Osteoblast (primary cell): Measurements from ENCODE around the gene CCR6. TPM values are rescaled to one million over a fixed set of nuclear protein-coding genes. Genes with fewer than 3 reads are reported as not detected.

Experiments used
- DNase-seq: peaks from one replicate; pipeline ENCODE4 v3.0.0; 2011; ENCODE audit warnings: low spot score, mixed read lengths; ENCODE audit not compliant: insufficient read length; ENCODE audit errors: missing footprints
- H2AFZ ChIP-seq: 2 replicates; pipeline ENCODE4 v1.6.0; 2011; ENCODE audit warnings: mild to moderate bottlenecking, low read length
- H3K27ac ChIP-seq: 2 replicates; pipeline ENCODE4 v1.5.1; 2011; ENCODE audit warnings: mild to moderate bottlenecking, low read depth, low read length, moderate library complexity
- H3K27me3 ChIP-seq: 2 replicates; pipeline ENCODE4 v1.6.0; 2012; ENCODE audit warnings: mild to moderate bottlenecking, control low read depth, inconsistent platforms, low read length, moderate library complexity; ENCODE audit not compliant: insufficient read depth
- H3K36me3 ChIP-seq: 2 replicates; pipeline ENCODE4 v1.5.1; 2011; ENCODE audit warnings: mild to moderate bottlenecking, low read length, control low read depth, moderate library complexity; ENCODE audit not compliant: insufficient read depth
- H3K4me1 ChIP-seq: 2 replicates; pipeline ENCODE4 v1.5.1; 2011; ENCODE audit warnings: mild to moderate bottlenecking, low read length, control low read depth, moderate library complexity; ENCODE audit not compliant: insufficient read depth
- H3K4me2 ChIP-seq: 2 replicates; pipeline ENCODE4 v1.6.0; 2011; ENCODE audit warnings: mild to moderate bottlenecking, low read length; ENCODE audit not compliant: insufficient read depth
- H3K4me3 ChIP-seq: fragments of 200-600 bp; sonication (generic); 3 replicates; pipeline ENCODE4 v1.5.1; 2012; ENCODE audit warnings: mild to moderate bottlenecking, low read length, inconsistent platforms; ENCODE audit not compliant: insufficient read depth
- H3K79me2 ChIP-seq: 2 replicates; pipeline ENCODE4 v1.6.0; 2012; ENCODE audit warnings: mild to moderate bottlenecking, low read length, control low read depth, inconsistent platforms; ENCODE audit not compliant: insufficient read depth
- H3K9me3 ChIP-seq: 2 replicates; pipeline ENCODE4 v1.5.1; 2011; ENCODE audit warnings: low read depth, low read length, control low read depth
- H4K20me1 ChIP-seq: 2 replicates; pipeline ENCODE4 v1.6.0; 2012; ENCODE audit warnings: mild to moderate bottlenecking, low read length, control low read depth; ENCODE audit not compliant: insufficient read depth
- CTCF ChIP-seq: IDR thresholded peaks from 2 replicates; pipeline ENCODE4 v1.5.1; 2011; ENCODE audit warnings: mild to moderate bottlenecking, low read depth, low read length, moderate library complexity; ENCODE audit errors: extremely low read depth
- total RNA-seq: library from RNA; depleted of rRNA; stranded (reverse); fragments of >200 nt; gene quantifications from 2 replicates; pipeline ENCODE4 v1.2.3, GENCODE V29; 2012

The CCR6 gene
- total RNA-seq, 1 donor, result not detected

GRCh38 chr6:167143041-167143440, 20.1 kb downstream of the CCR6 start:
- no peaks in the 10 kb centered on the region for H4K20me1 ChIP-seq
- H3K36me3 ChIP-seq, result no peaks in the 10 kb centered on the region
- TF ChIP-seq CTCF, result no peak
- no peak overlapping the region for H3K4me2 ChIP-seq
- H3K27me3 ChIP-seq, result no peaks in the 10 kb centered on the region
- no peak for DNase-seq
- H3K4me3 ChIP-seq, result no peak overlapping the region
- H3K9me3 ChIP-seq, result no peaks in the 10 kb centered on the region
- H2AFZ ChIP-seq, result no peak overlapping the region
- H3K27ac ChIP-seq, result no peak overlapping the region
- H3K79me2 ChIP-seq, result no peaks in the 10 kb centered on the region
- no peaks in the 10 kb centered on the region for H3K4me1 ChIP-seq

- Histone ChIP-seq H3K36me3 (no peaks in the 10 kb centered on the region), H3K9me3 (no peaks in the 10 kb centered on the region), H2AFZ (no peak overlapping the region), H4K20me1 (no peaks in the 10 kb centered on the region), H3K79me2 (no peaks in the 10 kb centered on the region), H3K4me1 (no peaks in the 10 kb centered on the region), H3K4me3 (no peak overlapping the region), H3K27me3 (no peaks in the 10 kb centered on the region), H3K4me2 (no peak overlapping the region), H3K27ac (no peak overlapping the region)
- TF ChIP-seq CTCF, result no peak
- DNase-seq, result no peak
Observed at GRCh38 chr6:167145461-167145860, 22.6 kb downstream of the CCR6 start.

DNA sequence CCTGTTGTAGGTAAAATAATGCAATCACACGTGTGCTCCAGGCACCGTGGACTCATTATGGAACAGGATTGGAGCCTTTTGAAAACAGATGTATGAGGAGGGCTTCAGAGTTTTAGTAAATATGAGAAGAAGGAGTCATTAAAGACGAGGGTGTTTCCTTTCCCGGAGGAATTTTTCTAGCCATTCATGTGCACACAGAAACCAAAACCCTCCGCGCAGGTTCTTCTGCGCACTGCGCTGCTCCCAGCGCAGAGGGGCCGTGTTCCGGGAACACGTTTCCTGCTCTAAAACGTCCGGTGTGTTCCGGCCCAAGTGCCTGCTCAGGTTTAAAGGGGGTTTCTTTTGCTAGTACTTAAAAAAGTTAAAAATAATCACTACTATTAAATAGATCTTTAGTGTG, 23.2 kb downstream of the CCR6 start:
- no peaks in the 10 kb centered on the region for H4K20me1 ChIP-seq
- no peaks in the 10 kb centered on the region for H3K9me3 ChIP-seq
- H3K79me2 ChIP-seq, result no peaks in the 10 kb centered on the region
- H3K27me3 ChIP-seq, result no peaks in the 10 kb centered on the region
- no peak for TF ChIP-seq CTCF
- H3K4me3 ChIP-seq, result no peak overlapping the region
- H3K36me3 ChIP-seq, result no peaks in the 10 kb centered on the region
- H3K27ac ChIP-seq, result no peak overlapping the region
- H2AFZ ChIP-seq, result no peak overlapping the region
- H3K4me2 ChIP-seq, result no peak overlapping the region
- H3K4me1 ChIP-seq, result no peaks in the 10 kb centered on the region
- no peak for DNase-seq

GRCh38 chr6:167146977-167147376, 24.1 kb downstream of the CCR6 start:
- H3K79me2 ChIP-seq, result no peaks in the 10 kb centered on the region
- no peak overlapping the region for H3K4me3 ChIP-seq
- H3K4me2 ChIP-seq, result no peak overlapping the region
- H3K4me1 ChIP-seq, result no peaks in the 10 kb centered on the region
- no peak overlapping the region for H3K27ac ChIP-seq
- no peak overlapping the region for H2AFZ ChIP-seq
- no peaks in the 10 kb centered on the region for H3K9me3 ChIP-seq
- no peaks in the 10 kb centered on the region for H3K36me3 ChIP-seq
- no peak for TF ChIP-seq CTCF
- DNase-seq, result no peak
- H3K27me3 ChIP-seq, result no peaks in the 10 kb centered on the region
- H4K20me1 ChIP-seq, result no peaks in the 10 kb centered on the region
